GM19035 (cell line): ENCODE results near the gene HS3ST5.
"Not testable (repeated sequence)": the region's sequence is repeated elsewhere in the genome, so short reads cannot be mapped to it uniquely, and the experiment has no call there.

Experiments
- ATAC-seq: cut with Tn5 transposase; IDR thresholded peaks from one replicate; pipeline ENCODE4 v1.9.1; 2021; ENCODE audit not compliant: unreplicated experiment

HS3ST5 gene

GRCh38 chr6:114101255-114101654 lies 241.6 kb downstream of the HS3ST5 start:
- ATAC-seq: no peak

DNA sequence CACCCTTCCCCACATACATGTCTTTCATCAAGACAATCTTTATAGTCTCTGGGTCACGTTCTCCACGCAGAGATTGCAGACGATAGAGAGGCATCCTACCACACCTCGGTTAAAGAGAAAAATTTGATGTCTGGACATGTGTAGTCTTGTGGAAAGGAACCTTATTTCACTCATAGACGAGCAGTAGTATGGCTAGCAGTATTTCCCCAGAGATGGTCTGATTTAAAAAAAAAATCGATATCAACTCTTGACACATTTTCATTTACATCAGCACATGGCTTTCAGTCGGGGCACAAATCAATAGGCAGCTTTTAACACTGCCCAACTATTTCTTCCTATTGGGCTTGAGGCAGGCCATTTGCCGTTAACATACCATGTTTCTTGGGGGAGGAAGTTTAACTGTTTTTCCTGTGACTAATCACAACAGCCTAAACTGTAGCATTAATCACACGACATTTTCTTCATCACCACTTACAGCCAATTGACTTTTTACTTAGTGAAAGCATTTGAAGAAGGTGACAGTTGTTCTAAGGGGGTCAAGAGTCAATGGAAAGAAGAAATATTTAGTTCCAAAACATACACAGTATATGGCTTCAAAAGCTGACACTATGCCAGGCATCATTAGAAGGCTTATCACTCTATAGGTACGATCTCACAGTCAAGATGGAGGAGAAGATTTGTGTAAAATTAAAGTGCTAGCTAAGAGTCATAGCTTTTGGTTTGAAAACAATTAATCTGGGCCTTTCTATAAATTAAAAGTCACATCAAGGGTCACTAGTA lies 242.4 kb downstream of the HS3ST5 start:
- ATAC-seq: no peak

DNA sequence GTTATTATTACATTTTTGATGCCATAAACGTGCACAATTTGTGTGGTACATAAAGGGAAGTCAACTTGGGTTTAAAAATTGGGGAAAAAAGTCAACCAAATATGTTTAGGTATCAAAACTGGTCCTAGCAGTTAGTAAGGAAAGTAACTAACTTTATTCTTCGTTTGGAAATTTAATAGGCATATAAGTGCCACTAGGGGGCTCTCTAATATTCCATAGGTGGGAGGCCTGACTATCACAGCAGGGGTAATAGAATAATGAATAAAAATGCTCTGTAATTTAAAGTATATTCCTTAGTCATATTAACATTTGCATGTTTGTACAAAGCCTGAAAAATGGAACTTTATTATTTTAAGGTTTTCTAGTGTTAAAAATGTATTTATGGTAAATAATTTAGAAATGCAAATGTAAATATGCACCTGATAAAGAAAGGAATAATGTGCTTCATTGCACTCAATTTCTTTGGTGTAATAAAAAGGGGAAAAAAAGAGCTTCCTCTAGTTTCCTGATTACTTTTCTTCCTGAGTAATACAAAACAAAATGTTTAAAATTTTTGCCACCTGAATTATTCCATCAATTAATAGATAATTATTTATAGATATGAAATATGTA lies 246.2 kb downstream of the HS3ST5 start:
- no peak for ATAC-seq

DNA sequence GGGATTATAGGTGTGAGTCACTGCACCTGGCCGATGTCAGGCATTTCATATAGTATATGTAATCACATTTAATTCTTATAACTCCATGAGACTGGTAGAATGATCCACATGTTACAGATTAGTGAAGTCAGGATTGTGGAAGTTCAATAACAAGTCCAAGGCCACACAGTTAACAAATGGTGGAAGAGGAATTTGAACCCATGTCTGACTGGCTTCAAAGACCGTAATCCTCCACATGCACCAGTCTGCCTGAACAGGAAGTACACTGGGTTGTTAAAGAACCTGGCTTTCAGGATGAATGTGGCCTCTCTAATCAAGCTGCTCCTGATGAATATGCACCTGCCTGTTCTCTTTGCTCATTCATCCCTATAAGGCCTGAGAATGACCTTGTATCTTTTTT lies 249.9 kb downstream of the HS3ST5 start:
- no peak for ATAC-seq

GRCh38 chr6:114090626-114091025 lies 252.2 kb downstream of the HS3ST5 start:
- no peak for ATAC-seq

DNA sequence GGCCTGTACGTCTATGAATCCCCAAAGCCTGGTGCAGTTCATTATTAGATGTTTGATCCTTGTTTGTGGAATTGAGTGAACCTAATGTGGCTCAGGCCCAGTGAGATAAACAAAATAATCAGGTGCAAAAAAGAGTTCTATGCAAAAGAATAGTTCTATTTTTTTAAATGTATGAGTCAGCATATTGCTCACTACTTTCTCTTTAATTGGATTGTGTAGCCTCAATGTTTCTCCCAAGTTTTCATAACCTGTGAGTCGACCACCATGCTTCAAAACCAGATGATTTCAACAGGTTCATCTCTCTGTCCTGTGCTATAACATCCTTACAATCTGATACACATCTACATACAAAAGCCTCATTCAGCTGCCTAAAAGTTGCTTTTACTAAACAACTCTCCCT lies 255.3 kb downstream of the HS3ST5 start:
- no peak for ATAC-seq

DNA sequence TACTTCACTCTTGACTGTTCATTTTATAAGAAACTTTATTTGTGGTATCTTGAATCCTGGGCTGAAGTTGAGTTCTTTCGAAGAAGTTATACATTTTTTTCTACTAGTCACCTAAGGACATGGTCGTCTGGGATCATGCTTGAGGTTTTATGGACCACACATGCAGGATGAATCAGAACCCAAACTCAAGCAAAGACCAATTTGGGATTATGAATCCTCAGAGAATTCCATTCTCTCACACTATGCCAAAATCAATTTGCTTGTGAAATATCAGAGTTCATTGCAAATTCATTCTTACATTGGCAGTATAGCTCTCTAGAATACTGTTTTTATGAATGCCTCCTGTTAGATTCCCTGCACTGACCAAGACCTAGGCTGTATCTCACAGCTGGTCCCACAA lies 257.6 kb downstream of the HS3ST5 start:
- no peak for ATAC-seq

DNA sequence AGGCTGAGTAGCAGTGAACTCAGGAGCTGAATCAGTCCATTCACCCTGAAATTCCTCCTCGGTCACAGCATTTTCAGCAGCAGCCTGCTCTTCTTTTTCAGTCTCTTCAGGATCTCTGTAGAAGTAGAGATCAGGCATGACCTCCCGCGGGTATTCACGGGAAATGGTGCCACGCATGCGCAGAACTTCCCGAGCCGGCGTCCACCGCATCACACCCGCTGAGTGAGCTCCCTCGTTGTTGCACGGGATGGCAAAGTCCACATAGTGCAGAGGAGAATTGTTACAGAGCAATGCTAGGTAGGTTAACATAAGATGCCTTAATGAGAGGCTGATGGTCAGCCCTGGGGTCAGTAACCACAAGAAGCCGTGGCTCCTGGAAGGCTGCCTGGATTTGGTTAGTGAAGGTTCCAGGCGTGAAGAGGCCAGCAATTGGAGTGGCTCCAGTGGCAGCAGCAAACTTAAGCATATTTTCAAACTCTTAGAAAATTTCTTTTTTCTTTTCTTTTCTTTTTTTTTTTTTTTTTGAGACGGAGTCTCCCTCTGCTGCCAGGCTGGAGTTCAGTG lies 258.4 kb downstream of the HS3ST5 start:
- ATAC-seq: no peak

DNA sequence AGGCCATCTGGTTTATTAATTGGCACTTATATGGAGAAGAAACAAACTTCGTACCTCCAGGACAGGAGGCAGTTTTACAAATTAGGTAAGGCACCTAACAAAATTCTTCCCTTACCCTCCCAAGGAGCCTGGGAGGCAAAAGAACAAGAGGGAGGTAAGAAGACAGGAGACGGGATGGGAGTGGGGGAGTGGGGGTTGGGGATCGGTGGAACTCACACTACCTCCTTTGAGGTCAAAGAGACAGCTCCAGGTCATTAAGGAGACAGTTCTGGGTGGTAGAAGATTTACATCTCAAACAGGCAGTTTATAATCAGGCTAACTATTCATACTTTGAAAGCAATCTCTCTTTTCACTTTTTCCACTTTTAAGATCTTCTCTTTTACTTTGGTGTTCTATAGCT lies 259.6 kb downstream of the HS3ST5 start:
- no peak for ATAC-seq

DNA sequence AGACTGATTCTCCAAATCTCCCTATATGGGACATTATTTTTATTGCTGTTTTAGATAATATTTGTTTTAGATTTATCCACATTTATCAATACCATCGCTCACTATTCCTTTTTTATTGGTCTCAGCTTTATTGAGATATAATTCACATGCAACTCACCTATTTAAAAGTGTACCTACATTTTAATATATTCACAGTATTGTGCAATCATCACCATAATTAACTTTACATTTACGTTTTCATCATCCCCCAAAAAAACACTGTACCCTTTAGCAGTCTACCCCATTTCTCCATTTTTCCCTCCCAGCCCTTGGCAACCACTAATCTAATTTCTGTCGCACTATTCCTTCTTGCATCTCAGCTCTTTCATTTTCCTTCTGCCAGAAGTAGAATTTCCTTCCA lies 261.1 kb downstream of the HS3ST5 start:
- ATAC-seq: no peak

DNA sequence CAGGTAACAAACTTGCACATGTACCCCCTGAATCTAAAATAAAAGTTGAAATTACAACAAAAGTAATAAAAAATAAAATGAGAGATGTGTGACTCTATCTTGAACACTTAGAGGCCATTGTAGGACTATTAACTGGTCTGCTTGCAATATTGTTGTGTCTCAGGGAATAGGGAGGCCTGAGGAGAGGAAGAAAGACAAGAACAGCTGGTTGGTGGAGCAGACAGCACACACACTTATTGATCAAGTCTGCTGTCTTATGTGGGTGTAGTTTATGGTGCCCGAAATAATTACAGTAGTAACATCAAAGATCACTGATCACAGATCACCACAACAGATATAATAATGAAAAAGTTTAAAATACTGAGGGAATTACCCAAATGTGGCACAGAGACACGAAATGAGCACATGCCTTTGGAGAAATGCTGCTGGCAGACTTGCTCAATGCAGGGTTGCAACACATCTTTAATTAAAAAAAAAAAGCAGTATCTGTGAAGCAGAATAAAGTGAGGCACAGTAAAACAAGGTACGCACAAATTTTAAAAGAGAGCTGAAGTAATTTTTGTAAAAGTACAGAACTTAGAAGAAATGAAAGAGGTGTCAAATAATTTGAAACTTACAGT lies 261.8 kb downstream of the HS3ST5 start:
- no peak for ATAC-seq

DNA sequence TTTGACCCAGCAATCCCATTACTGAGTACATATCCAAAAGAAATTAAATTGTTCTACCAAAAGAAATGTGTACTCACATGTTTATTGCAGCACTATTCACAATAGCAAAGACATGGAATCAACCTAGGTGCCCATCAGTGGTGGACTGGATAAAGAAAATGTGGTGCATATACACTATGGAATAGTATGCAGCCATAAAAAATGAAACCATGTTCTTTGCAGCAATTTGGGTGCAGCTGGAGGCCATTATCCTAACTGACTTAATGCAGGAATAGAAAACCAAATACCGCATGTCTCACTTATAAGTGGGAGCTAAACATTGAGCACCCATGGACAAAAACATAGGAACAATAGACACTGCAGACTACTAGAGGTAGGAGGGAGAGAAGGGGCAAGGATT lies 262.4 kb downstream of the HS3ST5 start:
- ATAC-seq: not testable (repeated sequence)

DNA sequence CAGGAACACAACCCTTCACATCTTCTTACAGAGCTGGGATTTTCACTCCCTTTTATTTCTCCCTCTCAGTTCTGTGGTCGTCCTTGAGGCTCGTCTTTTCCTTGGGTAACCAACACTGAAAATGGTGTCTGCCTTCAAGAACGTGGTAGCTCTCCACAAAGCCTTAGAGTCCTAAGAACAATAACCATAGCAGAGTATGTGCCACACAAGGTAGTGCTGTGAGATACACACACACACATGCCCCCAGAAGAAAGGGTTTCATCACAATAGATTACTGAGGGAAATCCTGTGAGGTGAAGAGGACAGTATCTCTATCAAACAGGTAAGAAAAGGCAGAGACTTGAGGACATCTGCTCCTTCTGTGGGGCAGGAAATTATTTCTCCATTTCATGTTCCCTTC lies 267.0 kb downstream of the HS3ST5 start:
- no peak for ATAC-seq

DNA sequence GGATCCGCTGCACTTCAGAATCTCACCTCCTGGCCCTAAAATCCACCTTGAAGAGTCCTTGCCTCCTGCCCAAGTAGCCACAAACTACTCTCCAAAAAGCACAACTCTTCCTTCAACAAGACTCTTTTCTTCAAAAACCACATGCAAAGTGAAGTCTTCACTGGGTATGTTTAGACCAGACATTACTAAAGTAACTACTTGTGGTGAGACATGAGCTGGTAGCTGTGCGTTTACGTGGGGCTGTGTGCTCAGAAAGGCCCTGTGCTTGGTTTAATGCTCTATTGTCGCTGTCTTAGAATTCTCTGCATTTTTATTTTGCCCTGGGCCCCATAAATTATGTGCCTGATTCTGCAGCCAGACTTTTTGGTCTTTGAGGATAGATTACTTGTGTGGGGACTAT lies 267.5 kb downstream of the HS3ST5 start:
- ATAC-seq: no peak

DNA sequence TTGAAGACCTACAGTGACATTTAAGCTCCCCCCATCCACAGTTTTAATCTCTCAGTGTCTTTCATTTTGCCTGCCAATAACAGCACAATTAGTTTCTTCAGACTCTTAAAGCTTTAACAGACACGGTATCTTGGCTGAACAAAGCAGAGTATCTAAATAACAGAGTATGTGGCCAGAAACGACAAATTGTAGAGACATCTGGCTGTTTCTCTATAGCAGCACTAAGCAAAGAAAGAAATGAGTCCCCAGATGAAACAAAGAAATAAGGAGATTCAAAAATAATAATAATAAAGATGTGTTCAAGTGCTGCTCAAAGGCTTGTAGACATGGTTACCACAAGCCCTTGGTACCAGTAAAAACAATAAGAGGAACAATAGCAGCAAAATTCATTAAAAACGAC lies 274.1 kb downstream of the HS3ST5 start:
- ATAC-seq: no peak

- no peak for ATAC-seq
Observed at GRCh38 chr6:114068116-114068515, 274.7 kb downstream of the HS3ST5 start.

DNA sequence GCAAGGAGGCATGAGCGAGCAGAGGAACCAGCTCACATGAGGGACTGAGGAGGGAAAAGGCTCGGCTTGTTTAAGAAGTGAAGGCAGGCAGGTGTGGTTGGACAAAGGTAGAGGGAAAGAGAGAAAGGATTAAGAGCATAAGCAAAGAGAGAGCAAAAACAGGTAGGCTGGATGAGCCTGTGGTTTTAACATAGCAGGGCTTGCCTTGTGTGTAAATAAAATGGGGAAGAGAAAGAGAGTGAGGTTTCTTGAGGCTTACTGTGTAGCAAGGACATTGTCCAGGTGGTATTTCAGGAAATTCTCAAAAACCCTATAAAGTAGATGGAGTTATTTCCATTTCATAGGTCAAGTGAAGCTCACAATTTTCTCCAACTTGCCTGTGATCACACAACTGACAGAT lies 278.0 kb downstream of the HS3ST5 start:
- no peak for ATAC-seq

GRCh38 chr6:114063956-114064355 lies 278.9 kb downstream of the HS3ST5 start:
- ATAC-seq: no peak

DNA sequence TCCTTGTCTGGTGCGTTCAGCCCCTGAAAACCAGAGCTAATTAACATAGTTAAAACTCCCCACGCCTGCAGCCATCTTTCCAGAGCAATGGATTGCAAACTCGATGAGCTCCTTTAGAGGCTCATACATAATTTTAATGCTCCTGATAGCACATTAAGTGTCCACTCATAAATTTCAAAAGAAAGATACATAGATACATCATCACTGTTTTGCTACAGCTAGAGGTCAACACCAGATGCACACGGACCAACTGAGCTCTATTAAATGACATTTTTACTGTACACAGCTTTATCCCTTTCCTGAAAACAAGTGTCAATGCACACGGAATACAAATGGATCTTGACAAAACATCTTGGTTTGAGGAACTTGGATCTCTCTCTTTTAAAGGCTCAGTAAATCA lies 280.6 kb downstream of the HS3ST5 start:
- no peak for ATAC-seq

DNA sequence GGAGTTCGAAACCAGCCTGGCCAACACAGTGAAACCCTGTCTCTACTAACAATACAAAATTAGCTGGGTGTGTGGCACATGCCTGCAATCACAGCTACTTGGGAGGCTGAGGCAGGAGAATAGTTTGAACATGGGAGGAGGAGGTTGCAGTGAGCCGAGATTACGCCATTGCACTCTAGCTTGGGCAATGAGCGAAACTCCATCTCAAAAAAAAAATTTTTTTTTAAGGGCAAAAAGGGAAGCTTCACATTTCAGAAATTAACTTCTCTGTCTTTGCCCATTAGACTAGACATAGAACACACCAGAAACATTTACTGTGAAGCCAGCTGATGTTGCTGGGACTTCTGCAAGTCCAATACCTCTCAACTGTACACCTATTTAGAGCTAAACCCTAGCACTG lies 281.1 kb downstream of the HS3ST5 start:
- no peak for ATAC-seq

- no peak for ATAC-seq
Observed at GRCh38 chr6:114061116-114061515, 281.7 kb downstream of the HS3ST5 start.

GRCh38 chr6:114058435-114058834 lies 284.4 kb downstream of the HS3ST5 start:
- ATAC-seq: no peak
